ENCODE data around the gene CFD.
"Not testable (repeated sequence)": the region's sequence is repeated elsewhere in the genome, so short reads cannot be mapped to it uniquely, and the experiment has no call there.

DNA sequence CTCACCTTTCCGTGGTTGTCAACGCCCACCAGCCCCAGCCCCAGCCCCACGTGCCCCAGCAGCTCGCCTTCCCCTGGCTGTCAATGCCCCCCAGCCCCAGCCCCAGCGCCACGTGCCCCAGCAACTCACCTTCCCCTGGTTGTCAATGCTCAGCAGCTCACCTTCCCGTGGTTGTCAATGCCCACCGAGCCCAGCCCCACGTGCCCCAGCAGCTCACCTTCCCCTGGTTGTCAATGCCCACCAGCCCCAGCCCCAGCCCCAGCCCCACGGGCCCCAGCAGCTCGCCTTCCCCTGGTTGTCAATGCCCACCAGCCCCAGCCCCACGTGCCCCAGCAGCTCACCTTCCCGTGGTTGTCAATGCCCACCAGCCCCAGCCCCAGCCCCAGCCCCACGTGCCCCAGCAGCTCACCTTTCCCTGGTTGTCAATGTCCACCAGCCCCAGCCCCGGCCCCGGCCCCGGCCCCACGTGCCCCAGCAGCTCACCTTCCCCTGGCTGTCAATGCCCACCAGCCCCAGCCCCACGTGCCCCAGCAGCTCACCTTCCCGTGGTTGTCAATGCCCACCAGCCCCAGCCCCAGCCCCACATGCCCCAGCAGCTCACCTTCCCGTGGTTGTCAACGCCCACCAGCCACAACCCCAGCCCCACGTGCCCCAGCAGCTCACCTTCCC lies 18.7 kb downstream of the CFD start:
- TF ChIP-seq ZNF138 (tag by site-specific recombination; IDR thresholded peaks at IDR 0.05; ENCODE audit: borderline replicate concordance); BCL11A (tag by site-specific recombination; IDR thresholded peaks at IDR 0.05; ENCODE audit: low read depth); KLF9 (tag by site-specific recombination; IDR thresholded peaks at IDR 0.05; ENCODE audit: low read depth); ZNF530 (tag by site-specific recombination; IDR thresholded peaks at IDR 0.05; ENCODE audit: low read depth); KLF8 (tag by site-specific recombination; IDR thresholded peaks at IDR 0.05); KLF10 (tag by site-specific recombination; IDR thresholded peaks at IDR 0.05); SP2 (tag by site-specific recombination; IDR thresholded peaks at IDR 0.05): not testable (repeated sequence)
- TF ChIP-seq, protein P1, sequence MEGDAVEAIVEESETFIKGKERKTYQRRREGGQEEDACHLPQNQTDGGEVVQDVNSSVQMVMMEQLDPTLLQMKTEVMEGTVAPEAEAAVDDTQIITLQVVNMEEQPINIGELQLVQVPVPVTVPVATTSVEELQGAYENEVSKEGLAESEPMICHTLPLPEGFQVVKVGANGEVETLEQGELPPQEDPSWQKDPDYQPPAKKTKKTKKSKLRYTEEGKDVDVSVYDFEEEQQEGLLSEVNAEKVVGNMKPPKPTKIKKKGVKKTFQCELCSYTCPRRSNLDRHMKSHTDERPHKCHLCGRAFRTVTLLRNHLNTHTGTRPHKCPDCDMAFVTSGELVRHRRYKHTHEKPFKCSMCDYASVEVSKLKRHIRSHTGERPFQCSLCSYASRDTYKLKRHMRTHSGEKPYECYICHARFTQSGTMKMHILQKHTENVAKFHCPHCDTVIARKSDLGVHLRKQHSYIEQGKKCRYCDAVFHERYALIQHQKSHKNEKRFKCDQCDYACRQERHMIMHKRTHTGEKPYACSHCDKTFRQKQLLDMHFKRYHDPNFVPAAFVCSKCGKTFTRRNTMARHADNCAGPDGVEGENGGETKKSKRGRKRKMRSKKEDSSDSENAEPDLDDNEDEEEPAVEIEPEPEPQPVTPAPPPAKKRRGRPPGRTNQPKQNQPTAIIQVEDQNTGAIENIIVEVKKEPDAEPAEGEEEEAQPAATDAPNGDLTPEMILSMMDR (tag by site-specific recombination; IDR thresholded peaks at IDR 0.05): not testable (repeated sequence)
